HG02852 (cell line): ENCODE data around the gene EXOC4.

Experiments
- ATAC-seq: cut with Tn5 transposase; IDR thresholded peaks from one replicate; pipeline ENCODE4 v1.9.1; 2021; ENCODE audit warnings: mild to moderate bottlenecking, moderate library complexity; ENCODE audit not compliant: unreplicated experiment

Gene EXOC4

GRCh38 chr7:133360201-133360600 lies 107.3 kb downstream of the EXOC4 start:
- no peak for ATAC-seq

- no peak for ATAC-seq
Observed at GRCh38 chr7:133361806-133362205, 108.9 kb downstream of the EXOC4 start.

- no peak for ATAC-seq
Observed at GRCh38 chr7:133364959-133365690, 112.2 kb downstream of the EXOC4 start.

GRCh38 chr7:133365917-133366316 lies 113.0 kb downstream of the EXOC4 start:
- no peak for ATAC-seq

- no peak for ATAC-seq
Observed at GRCh38 chr7:133367561-133367960, 114.7 kb downstream of the EXOC4 start.

GRCh38 chr7:133369130-133369529 lies 116.3 kb downstream of the EXOC4 start:
- ATAC-seq: no peak

- ATAC-seq: no peak
Observed at GRCh38 chr7:133371616-133372015, 118.7 kb downstream of the EXOC4 start.

- no peak for ATAC-seq
Observed at GRCh38 chr7:133372337-133372736, 119.5 kb downstream of the EXOC4 start.

GRCh38 chr7:133376514-133376913 lies 123.6 kb downstream of the EXOC4 start:
- ATAC-seq: no peak

- ATAC-seq: no peak
Observed at GRCh38 chr7:133381965-133382364, 129.1 kb downstream of the EXOC4 start.

GRCh38 chr7:133382775-133383559 lies 130.1 kb downstream of the EXOC4 start:
- ATAC-seq: no peak

GRCh38 chr7:133386205-133386604 lies 133.3 kb downstream of the EXOC4 start:
- no peak for ATAC-seq

GRCh38 chr7:133389727-133390126 lies 136.8 kb downstream of the EXOC4 start:
- ATAC-seq: no peak

- no peak for ATAC-seq
Observed at GRCh38 chr7:133391206-133391605, 138.3 kb downstream of the EXOC4 start.

GRCh38 chr7:133394369-133394768 lies 141.5 kb downstream of the EXOC4 start:
- ATAC-seq: no peak

- no peak for ATAC-seq
Observed at GRCh38 chr7:133395551-133395950, 142.7 kb downstream of the EXOC4 start.

- no peak for ATAC-seq
Observed at GRCh38 chr7:133398506-133398905, 145.6 kb downstream of the EXOC4 start.

GRCh38 chr7:133401225-133401624 lies 148.3 kb downstream of the EXOC4 start:
- no peak for ATAC-seq

GRCh38 chr7:133408212-133408611 lies 155.3 kb downstream of the EXOC4 start:
- ATAC-seq: no peak

GRCh38 chr7:133409421-133409820 lies 156.5 kb downstream of the EXOC4 start:
- ATAC-seq: no peak

- no peak for ATAC-seq
Observed at GRCh38 chr7:133409966-133410365, 157.1 kb downstream of the EXOC4 start.

- ATAC-seq: no peak
Observed at GRCh38 chr7:133411395-133411794, 158.5 kb downstream of the EXOC4 start.
